K562 (cell line): ENCODE data around the gene TSPAN3. TPM values are rescaled to one million over a fixed set of nuclear protein-coding genes. Genes with fewer than 3 reads are reported as not detected.
A peak's percentile ranks its signal among the peaks of the same experiment; 100 is the strongest.

ENCODE experiments used
- BRF2 ChIP-seq: IDR thresholded peaks from 3 replicates; pipeline ENCODE4 v1.6.1; 2011; ENCODE audit warnings: borderline replicate concordance, mild to moderate bottlenecking; ENCODE audit not compliant: insufficient read length, insufficient read depth
- CAMTA2 ChIP-seq: fragments of 250-450 bp; sonication (Bioruptor Pico); conservative IDR thresholded peaks from 2 replicates; pipeline ENCODE4 v1.5.1; 2022
- CBX8 ChIP-seq: fragments of 200-600 bp; sonication (generic); IDR thresholded peaks from 2 replicates; pipeline ENCODE4 v1.6.1; 2012; ENCODE audit warnings: borderline replicate concordance, mixed run types, low read depth, mild to moderate bottlenecking, moderate library complexity, mixed read lengths, low read length, control low read depth, inconsistent platforms; ENCODE audit not compliant: poor library complexity, severe bottlenecking; ENCODE audit errors: extremely low read depth
- ELF4 ChIP-seq: fragments of 450-650 bp; formaldehyde crosslinking; IDR thresholded peaks from 2 replicates; pipeline ENCODE4 v1.4.0; 2022; ENCODE audit warnings: missing genetic modification characterization
- FOSL1 ChIP-seq: fragments of 200-800 bp; sonication (Bioruptor generic); conservative IDR thresholded peaks from 2 replicates; pipeline ENCODE4 v1.6.1; 2016; ENCODE audit warnings: missing genetic modification characterization, missing compliant biosample characterization
- GATAD2A ChIP-seq: fragments of 450-650 bp; IDR thresholded peaks from 2 replicates; pipeline ENCODE4 v1.6.1; 2017
- ID3 ChIP-seq, 2 experiments: fragments of 250-450 bp in 1 of 2; fragments of 450-650 bp in 1 of 2; sonication (Bioruptor Pico) in 1 of 2; IDR thresholded peaks; 2 replicates each; pipeline versions ENCODE4 v1.6.1 to v1.8.0; 2016 to 2021; ENCODE audit warnings: mild to moderate bottlenecking in 2 of 2, moderate library complexity in 2 of 2, missing compliant biosample characterization in 1 of 2, missing genetic modification characterization in 1 of 2
- KLF16 ChIP-seq: IDR thresholded peaks from 2 replicates; pipeline ENCODE4 v1.6.1; 2016; ENCODE audit warnings: antibody characterized with exemption
- MAZ ChIP-seq, 2 experiments: fragments of 450-650 bp in 1 of 2; sonication (generic) in 1 of 2; formaldehyde crosslinking; IDR thresholded peaks in 1 of 2; conservative IDR thresholded peaks in 1 of 2; 2 replicates each; pipeline versions ENCODE4 v1.4.0 to v1.5.0; 2020; ENCODE audit warnings: mild to moderate bottlenecking in 1 of 2, missing genetic modification reagents in 1 of 2
- MTA1 ChIP-seq: fragments of 450-650 bp; IDR thresholded peaks from 2 replicates; pipeline ENCODE4 v1.6.1; 2017; ENCODE audit warnings: borderline replicate concordance
- PBX2 ChIP-seq, 2 experiments: IDR thresholded peaks in 1 of 2; conservative IDR thresholded peaks in 1 of 2; 2 replicates each; pipeline ENCODE4 v1.6.1; 2016; ENCODE audit warnings: low read depth in 2 of 2, mild to moderate bottlenecking in 1 of 2, missing compliant biosample characterization in 1 of 2, missing genetic modification characterization in 1 of 2, moderate library complexity in 1 of 2
- RBFOX2 ChIP-seq: fragments of 200-400 bp; formaldehyde crosslinking; IDR thresholded peaks from 2 replicates; pipeline ENCODE4 v1.6.1; 2017; ENCODE audit warnings: low read depth, mild to moderate bottlenecking, low read length, moderate library complexity
- SMARCA4 ChIP-seq: fragments of 450-650 bp; IDR thresholded peaks from 2 replicates; pipeline ENCODE4 v1.6.1; 2016
- SRF ChIP-seq, 2 experiments: fragments of 250-450, 450-650 bp in 1 of 2; sonication (Bioruptor Pico) in 1 of 2; sonication (generic) in 1 of 2; formaldehyde crosslinking; IDR thresholded peaks; 2 replicates each; pipeline versions ENCODE4 v1.5.0 to v1.5.1; 2020 to 2022; ENCODE audit warnings: mild to moderate bottlenecking in 1 of 2, missing genetic modification reagents in 1 of 2
- SUPT5H ChIP-seq: fragments of 450-650 bp; IDR thresholded peaks from 2 replicates; pipeline ENCODE4 v1.6.1; 2016
- ZBTB2 ChIP-seq: fragments of 450-650 bp; IDR thresholded peaks from 2 replicates; pipeline ENCODE4 v1.6.1; 2016; ENCODE audit warnings: antibody characterized with exemption
- ZNF212 ChIP-seq: fragments of 450-650 bp; formaldehyde crosslinking; IDR thresholded peaks from 2 replicates; pipeline ENCODE4 v1.4.0; 2020; ENCODE audit warnings: mild to moderate bottlenecking
- polyA plus RNA-seq, 8 experiments: library from polyadenylated mRNA; depleted of rRNA in 4 of 8; stranded (reverse) in 5 of 8; unstranded in 3 of 8; fragments of >200 nt; fragmentation: Nextera tagmentation in 2 of 8; fragmentation: Illumina TruSeq in 1 of 8; extraction: Ambion mirVana in 2 of 8; extraction: Trizol in 1 of 8; gene quantifications; 2 replicates each; pipeline versions ENCODE4 v1.2.1 to v1.2.3, GENCODE V29; 2011 to 2014; ENCODE audit warnings: inconsistent platforms in 1 of 8, missing spikeins in 1 of 8
- total RNA-seq, 7 experiments: library from RNA; depleted of rRNA in 6 of 7; stranded (reverse); fragments of >200 nt in 6 of 7; fragmentation: Illumina TruSeq in 2 of 7; extraction: Trizol in 2 of 7; gene quantifications; 2 replicates each; pipeline versions ENCODE4 v1.2.1 to v1.2.3, GENCODE V29; 2011 to 2021; ENCODE audit warnings: low replicate concordance in 1 of 7
- TF ChIP-seq, protein P1 (sequence below): fragments of 150-350 bp; conservative IDR thresholded peaks from 2 replicates; pipeline ENCODE4 v1.6.1; 2014; ENCODE audit warnings: low read length

TSPAN3 gene
- total and polyA plus RNA-seq, 9 of the 15 experiments (the other 6 are each of a cell fraction or from before 2014, with no cell fraction given) = 14.3 to 144 (median 71.1) TPM

DNA sequence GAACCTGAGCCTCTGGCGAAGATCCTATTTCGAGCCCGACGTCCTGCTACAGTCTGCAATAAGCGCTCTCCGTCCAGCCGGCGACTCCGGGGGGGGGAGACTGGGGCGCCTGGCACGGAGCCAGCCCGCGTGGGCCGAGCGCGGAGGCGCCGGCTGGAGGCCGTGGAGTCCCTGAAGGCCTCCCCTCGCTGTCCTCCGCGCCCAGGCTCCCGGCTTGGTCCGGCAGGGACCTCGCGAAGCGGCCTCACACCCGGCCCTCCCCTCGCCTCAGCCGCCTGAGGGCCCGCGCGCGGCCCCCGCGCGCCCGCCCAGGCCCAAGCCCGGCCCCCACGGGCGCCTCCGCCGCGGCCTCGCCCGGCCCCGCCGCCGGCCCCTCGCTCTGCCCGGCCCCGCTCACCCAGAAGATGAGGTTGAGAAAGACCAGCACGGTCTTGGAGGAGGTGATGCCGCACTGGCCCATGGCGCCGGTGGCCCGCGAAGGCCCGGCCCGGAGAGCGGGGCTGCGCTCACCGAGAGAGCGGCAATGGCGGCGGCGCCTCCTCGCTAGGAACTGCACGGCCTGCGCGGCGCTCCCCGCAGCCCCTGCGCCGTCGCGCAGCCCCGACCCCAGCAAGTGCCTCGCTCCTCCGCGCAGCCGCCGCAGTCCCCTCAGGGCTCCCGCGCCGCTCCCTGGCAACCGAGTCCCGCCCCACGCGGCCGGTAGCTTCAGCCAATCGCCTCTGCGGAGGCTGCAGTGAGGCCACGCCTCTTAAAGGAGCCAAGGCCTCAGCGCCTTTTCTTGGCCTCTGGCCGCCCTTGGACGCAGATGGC is at the start of gene TSPAN3 (continued):
- TF ChIP-seq CAMTA2 (CRISPR knock-in tag) = no peak
- peak; percentile 36 to 54; a peak in 2 of 4 replicates for TF ChIP-seq MAZ (CRISPR knock-in tag; conservative IDR thresholded peaks at IDR 0.05 in 1 of 2, IDR thresholded peaks at IDR 0.05 in 1 of 2)
- TF ChIP-seq SMARCA4 = no peak
- no peak for TF ChIP-seq FOSL1
- no peak for TF ChIP-seq ZBTB2
- no peak for TF ChIP-seq MTA1
- TF ChIP-seq RBFOX2 = peak; percentile 91
- TF ChIP-seq ID3 (CRISPR knock-in tag; IDR thresholded peaks at IDR 0.05) = no peak
- TF ChIP-seq ID3 (tag; IDR thresholded peaks at IDR 0.05) = no peak
- TF ChIP-seq ZNF212 (CRISPR knock-in tag) = no peak
- no peak for TF ChIP-seq PBX2 (CRISPR knock-in tag; IDR thresholded peaks at IDR 0.05; ENCODE audit: low read depth)
- TF ChIP-seq PBX2 (tag; conservative IDR thresholded peaks at IDR 0.05; ENCODE audit: low read depth) = no peak
- no peak for TF ChIP-seq ELF4 (CRISPR knock-in tag)
- TF ChIP-seq KLF16 = no peak
- TF ChIP-seq GATAD2A = no peak
- TF ChIP-seq SUPT5H = no peak
- TF ChIP-seq BRF2 = no peak
- TF ChIP-seq, protein P1, sequence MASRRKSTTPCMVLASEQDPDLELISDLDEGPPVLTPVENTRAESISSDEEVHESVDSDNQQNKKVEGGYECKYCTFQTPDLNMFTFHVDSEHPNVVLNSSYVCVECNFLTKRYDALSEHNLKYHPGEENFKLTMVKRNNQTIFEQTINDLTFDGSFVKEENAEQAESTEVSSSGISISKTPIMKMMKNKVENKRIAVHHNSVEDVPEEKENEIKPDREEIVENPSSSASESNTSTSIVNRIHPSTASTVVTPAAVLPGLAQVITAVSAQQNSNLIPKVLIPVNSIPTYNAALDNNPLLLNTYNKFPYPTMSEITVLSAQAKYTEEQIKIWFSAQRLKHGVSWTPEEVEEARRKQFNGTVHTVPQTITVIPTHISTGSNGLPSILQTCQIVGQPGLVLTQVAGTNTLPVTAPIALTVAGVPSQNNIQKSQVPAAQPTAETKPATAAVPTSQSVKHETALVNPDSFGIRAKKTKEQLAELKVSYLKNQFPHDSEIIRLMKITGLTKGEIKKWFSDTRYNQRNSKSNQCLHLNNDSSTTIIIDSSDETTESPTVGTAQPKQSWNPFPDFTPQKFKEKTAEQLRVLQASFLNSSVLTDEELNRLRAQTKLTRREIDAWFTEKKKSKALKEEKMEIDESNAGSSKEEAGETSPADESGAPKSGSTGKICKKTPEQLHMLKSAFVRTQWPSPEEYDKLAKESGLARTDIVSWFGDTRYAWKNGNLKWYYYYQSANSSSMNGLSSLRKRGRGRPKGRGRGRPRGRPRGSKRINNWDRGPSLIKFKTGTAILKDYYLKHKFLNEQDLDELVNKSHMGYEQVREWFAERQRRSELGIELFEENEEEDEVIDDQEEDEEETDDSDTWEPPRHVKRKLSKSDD = no peak
- TF ChIP-seq CBX8 = no peak
- TF ChIP-seq SRF (CRISPR knock-in tag; IDR thresholded peaks at IDR 0.05) = no peak
